CD14-positive monocyte (primary cell): ENCODE measurements around the gene BDKRB2. TPM values are rescaled to one million over a fixed set of nuclear protein-coding genes. Genes with fewer than 3 reads are reported as not detected.

Experiments
- DNase-seq, 3 donors: peaks; one replicate each; pipeline ENCODE4 v3.0.0-alpha.2; 2011 to 2022
- H2AFZ ChIP-seq: 2 replicates; pipeline ENCODE4 v1.6.0; 2012; ENCODE audit warnings: mild to moderate bottlenecking, low read depth, low read length, inconsistent platforms; ENCODE audit not compliant: insufficient read depth, poor library complexity, severe bottlenecking
- H3K27ac ChIP-seq, 2 donors: 1 replicate in 1 of 2; 2 replicates in 1 of 2; pipeline ENCODE4 v1.5.1; 2012 to 2013; ENCODE audit warnings: low read length in 2 of 2, control low read depth in 1 of 2, inconsistent platforms in 1 of 2, low read depth in 1 of 2, mild to moderate bottlenecking in 1 of 2
- H3K27me3 ChIP-seq, 2 donors: one replicate each; pipeline versions ENCODE4 v1.6.0 to v1.6.1; 2011 to 2013; ENCODE audit warnings: low read length in 2 of 2; ENCODE audit not compliant: control insufficient read depth in 2 of 2, insufficient read depth in 2 of 2
- H3K36me3 ChIP-seq, 2 donors: replicated peaks in 1 of 2; 1 replicate in 1 of 2; 2 replicates in 1 of 2; pipeline versions ENCODE4 v1.5.1 to v1.6.1; 2012 to 2013; ENCODE audit warnings: low read length in 2 of 2, control low read depth in 1 of 2, inconsistent platforms in 1 of 2, mild to moderate bottlenecking in 1 of 2; ENCODE audit not compliant: insufficient read depth in 2 of 2, control insufficient read depth in 1 of 2
- H3K4me1 ChIP-seq, 2 donors: 1 replicate in 1 of 2; 2 replicates in 1 of 2; pipeline versions ENCODE4 v1.5.1 to v1.6.1; 2012 to 2013; ENCODE audit warnings: low read length in 2 of 2, control low read depth in 1 of 2, inconsistent platforms in 1 of 2, mild to moderate bottlenecking in 1 of 2, moderate library complexity in 1 of 2; ENCODE audit not compliant: insufficient read depth in 2 of 2, control insufficient read depth in 1 of 2
- H3K4me2 ChIP-seq: replicated peaks from 2 replicates; pipeline ENCODE3; 2012; ENCODE audit warnings: low read length, moderate library complexity, mild to moderate bottlenecking; ENCODE audit not compliant: poor library complexity, severe bottlenecking; ENCODE audit errors: extremely low read depth
- H3K4me3 ChIP-seq, 3 experiments: fragments of 200-600 bp in 1 of 3; sonication (generic) in 1 of 3; replicated peaks in 1 of 3; 1 replicate in 2 of 3; 2 replicates in 1 of 3; pipeline ENCODE4 v1.5.1; 2011 to 2013; ENCODE audit warnings: low read length in 3 of 3, mild to moderate bottlenecking in 3 of 3, control low read depth in 2 of 3, low read depth in 2 of 3, inconsistent platforms in 1 of 3, moderate library complexity in 1 of 3
- H3K79me2 ChIP-seq: 2 replicates; pipeline ENCODE4 v1.6.0; 2012; ENCODE audit warnings: mild to moderate bottlenecking, control low read depth, inconsistent platforms, low read length, moderate library complexity; ENCODE audit not compliant: insufficient read depth
- H3K9ac ChIP-seq: 2 replicates; pipeline ENCODE4 v1.6.0; 2017; ENCODE audit warnings: low read length, mild to moderate bottlenecking; ENCODE audit not compliant: insufficient read depth, poor library complexity, severe bottlenecking
- H3K9me3 ChIP-seq, 2 donors: replicated peaks in 1 of 2; 1 replicate in 1 of 2; 2 replicates in 1 of 2; pipeline versions ENCODE4 v1.5.1 to v1.6.1; 2012 to 2013; ENCODE audit warnings: low read length in 2 of 2, control low read depth in 1 of 2; ENCODE audit not compliant: control insufficient read depth in 1 of 2, insufficient read depth in 1 of 2
- H4K20me1 ChIP-seq: 2 replicates; pipeline ENCODE4 v1.6.0; 2012; ENCODE audit warnings: mild to moderate bottlenecking, low read length, control low read depth, moderate library complexity; ENCODE audit not compliant: insufficient read depth
- H3K27ac Mint-ChIP-seq, 7 donors: one replicate each; pipeline ENCODE4 v1.8.0; 2020; ENCODE audit warnings: mild to moderate bottlenecking in 7 of 7, mixed read lengths in 7 of 7, moderate library complexity in 6 of 7, inconsistent platforms in 2 of 7
- H3K27me3 Mint-ChIP-seq, 3 donors: one replicate each; pipeline ENCODE4 v1.8.0; 2021 to 2022; ENCODE audit warnings: low read depth in 3 of 3, mild to moderate bottlenecking in 3 of 3, mixed read lengths in 3 of 3, moderate library complexity in 3 of 3, inconsistent platforms in 1 of 3
- H3K36me3 Mint-ChIP-seq, 2 donors: one replicate each; pipeline ENCODE4 v1.8.0; 2020; ENCODE audit warnings: mixed read lengths in 2 of 2, inconsistent platforms in 1 of 2, mild to moderate bottlenecking in 1 of 2
- H3K4me1 Mint-ChIP-seq: one replicate; pipeline ENCODE4 v1.8.0; 2020; ENCODE audit warnings: mild to moderate bottlenecking, mixed read lengths
- H3K4me3 Mint-ChIP-seq, 2 donors: one replicate each; pipeline ENCODE4 v1.8.0; 2020; ENCODE audit warnings: mild to moderate bottlenecking in 2 of 2, mixed read lengths in 2 of 2, moderate library complexity in 1 of 2
- H3K9me3 Mint-ChIP-seq, 7 donors: one replicate each; pipeline ENCODE4 v1.8.0; 2020 to 2022; ENCODE audit warnings: mixed read lengths in 7 of 7, mild to moderate bottlenecking in 6 of 7, moderate library complexity in 6 of 7, inconsistent platforms in 2 of 7
- WGBS: methylation state at CpG from one replicate; pipeline ENCODE4 v1.1.5; 2013; ENCODE audit warnings: missing lambda C conversion rate; ENCODE audit not compliant: insufficient coverage; 5-methylcytosine and 5-hydroxymethylcytosine counted together
- intact Hi-C, 2 donors: fragments of 100-400 bp; cut with micrococcal nuclease; formaldehyde crosslinking; loops; one replicate each; pipeline versions ENCODE4 v1.15.0 to v1.15.1; 2023
- polyA plus RNA-seq, 3 donors: library from polyadenylated mRNA; depleted of rRNA in 1 of 3; unstranded in 2 of 3; stranded (reverse) in 1 of 3; fragments of 300-500 nt in 2 of 3; fragments of >200 nt in 1 of 3; fragmentation: Illumina TruSeq in 2 of 3; gene quantifications; 1 replicate in 2 of 3; 2 replicates in 1 of 3; pipeline ENCODE4 v1.2.3, GENCODE V29; 2012 to 2021
- TF ChIP-seq, protein P1 (sequence below): fragments of 200-600 bp; IDR thresholded peaks from one replicate; pipeline ENCODE4 v1.8.0; 2022; ENCODE audit warnings: antibody characterized with exemption, mild to moderate bottlenecking

Gene BDKRB2
- polyA plus RNA-seq, 3 donors: not detected

DNA sequence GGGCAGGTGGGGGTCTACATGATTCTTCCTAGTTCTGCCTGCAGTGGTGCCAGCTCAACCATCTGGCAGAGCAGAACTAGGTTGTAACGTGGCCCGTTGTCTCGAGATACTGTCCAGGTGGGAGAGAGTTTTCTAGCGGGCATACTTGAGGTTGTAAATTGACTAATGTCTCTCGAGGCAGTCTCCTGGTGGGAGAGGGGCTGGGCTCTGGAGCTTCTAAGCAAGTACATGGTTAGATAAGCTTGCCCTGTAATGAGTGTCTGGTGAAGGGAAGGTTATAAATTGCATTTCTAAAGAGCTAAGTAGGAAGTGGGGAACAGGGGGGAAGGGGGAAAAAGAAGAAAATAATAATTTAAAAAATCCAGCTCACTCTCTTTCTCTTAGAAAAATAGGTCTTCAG, 69.5 kb downstream of the BDKRB2 start:
- peaks cover under 1 to 2% (median 1%) of the 10 kb centered on the region in 3 donors for H3K27me3 Mint-ChIP-seq
- TF ChIP-seq, protein P1, sequence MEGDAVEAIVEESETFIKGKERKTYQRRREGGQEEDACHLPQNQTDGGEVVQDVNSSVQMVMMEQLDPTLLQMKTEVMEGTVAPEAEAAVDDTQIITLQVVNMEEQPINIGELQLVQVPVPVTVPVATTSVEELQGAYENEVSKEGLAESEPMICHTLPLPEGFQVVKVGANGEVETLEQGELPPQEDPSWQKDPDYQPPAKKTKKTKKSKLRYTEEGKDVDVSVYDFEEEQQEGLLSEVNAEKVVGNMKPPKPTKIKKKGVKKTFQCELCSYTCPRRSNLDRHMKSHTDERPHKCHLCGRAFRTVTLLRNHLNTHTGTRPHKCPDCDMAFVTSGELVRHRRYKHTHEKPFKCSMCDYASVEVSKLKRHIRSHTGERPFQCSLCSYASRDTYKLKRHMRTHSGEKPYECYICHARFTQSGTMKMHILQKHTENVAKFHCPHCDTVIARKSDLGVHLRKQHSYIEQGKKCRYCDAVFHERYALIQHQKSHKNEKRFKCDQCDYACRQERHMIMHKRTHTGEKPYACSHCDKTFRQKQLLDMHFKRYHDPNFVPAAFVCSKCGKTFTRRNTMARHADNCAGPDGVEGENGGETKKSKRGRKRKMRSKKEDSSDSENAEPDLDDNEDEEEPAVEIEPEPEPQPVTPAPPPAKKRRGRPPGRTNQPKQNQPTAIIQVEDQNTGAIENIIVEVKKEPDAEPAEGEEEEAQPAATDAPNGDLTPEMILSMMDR: no peak
- H3K4me2 ChIP-seq: no peak overlapping the region

GRCh38 chr14:96274543-96274942, 69.9 kb downstream of the BDKRB2 start:
- no peak for DNase-seq
- H2AFZ ChIP-seq: no peak overlapping the region
- H3K4me1 ChIP-seq: no peaks in the 10 kb centered on the region
- no peaks in the 10 kb centered on the region for H3K79me2 ChIP-seq
- no peaks in the 10 kb centered on the region for H4K20me1 ChIP-seq
- no peaks in the 10 kb centered on the region for H3K27me3 ChIP-seq
- Mint-ChIP-seq H3K4me3 (no peak overlapping the region), H3K4me1 (no peaks in the 10 kb centered on the region), H3K27me3 (peaks cover 0 to 1% (median 0%) of the 10 kb centered on the region in 3 donors), H3K9me3 (peaks cover 4 to 28% (median 14%) of the 10 kb centered on the region in 7 donors), H3K36me3 (no peaks in the 10 kb centered on the region), H3K27ac (no peak overlapping the region)
- H3K27ac ChIP-seq: no peak overlapping the region
- no peak overlapping the region for H3K4me3 ChIP-seq
- H3K36me3 ChIP-seq: no peaks in the 10 kb centered on the region
- WGBS: 86% methylated on average over 6 of the region's 6 CpGs
- intact Hi-C loops: loop anchor here in 1 of 2 donors (10.0 kb wide), 2 partner anchors 170 to 710 kb away; no protein-coding TSS in a partner anchor
- TF ChIP-seq, protein P1: no peak
- no peak overlapping the region for H3K9ac ChIP-seq
- no peak overlapping the region for H3K4me2 ChIP-seq
- peaks cover 9 to 14% of the 10 kb centered on the region in 2 donors for H3K9me3 ChIP-seq

More for the DNA sequence above, 69.5 kb downstream of the BDKRB2 start:
- no peaks in the 10 kb centered on the region for H3K36me3 ChIP-seq
- Mint-ChIP-seq H3K4me3 (peak overlapping the region in 1 of 2 donors; percentile 39), H3K27ac (no peak overlapping the region), H3K4me1 (no peaks in the 10 kb centered on the region), H3K36me3 (no peaks in the 10 kb centered on the region), H3K9me3 (peaks cover 4 to 28% (median 12%) of the 10 kb centered on the region in 7 donors)
- H3K4me1 ChIP-seq: no peaks in the 10 kb centered on the region
- 83% methylated on average over 5 of the region's 5 CpGs for WGBS
- no peak overlapping the region for H3K4me3 ChIP-seq
- H3K79me2 ChIP-seq: no peaks in the 10 kb centered on the region
- H3K9ac ChIP-seq: no peak overlapping the region
- H3K27me3 ChIP-seq: no peaks in the 10 kb centered on the region
- no peak for DNase-seq
- no peaks in the 10 kb centered on the region for H4K20me1 ChIP-seq
- H3K27ac ChIP-seq: no peak overlapping the region
- H2AFZ ChIP-seq: no peak overlapping the region
- H3K9me3 ChIP-seq: peaks cover 9 to 14% of the 10 kb centered on the region in 2 donors
- intact Hi-C loops: loop anchor here in 1 of 2 donors (10.0 kb wide), 2 partner anchors 169 to 709 kb away; no protein-coding TSS in a partner anchor
